ENCODE measurements around the gene SLC16A6. TPM values are rescaled to one million over a fixed set of nuclear protein-coding genes. Genes with fewer than 3 reads are reported as not detected.
"Not testable (repeated sequence)": the region's sequence is repeated elsewhere in the genome, so short reads cannot be mapped to it uniquely, and the experiment has no call there.

The SLC16A6 gene
- total RNA-seq, 1 donor from 2014 or later = under 0.01 TPM

GRCh38 chr17:68260051-68260762 lies 30.7 kb downstream of the SLC16A6 start:
- Histone ChIP-seq H3K27me3 (ENCODE audit: control insufficient read depth, insufficient read depth, low read length) (no peaks in the 10 kb centered on the region), H3K36me3 (ENCODE audit: control insufficient read depth, insufficient read depth, low read length) (no peaks in the 10 kb centered on the region), H3K4me3 (ENCODE audit: low read depth, low read length) (no peak overlapping the region)
- no peak for DNase-seq (ENCODE audit: low read depth)
- TF ChIP-seq CTCF (IDR thresholded peaks at IDR 0.05; ENCODE audit: insufficient read depth, low read length, severe bottlenecking) = no peak
- no peak for FAIRE-seq

GRCh38 chr17:68259648-68259951 lies 31.3 kb downstream of the SLC16A6 start:
- FAIRE-seq; H3K4me3 ChIP-seq (ENCODE audit: low read depth, low read length); H3K36me3 ChIP-seq (ENCODE audit: control insufficient read depth, insufficient read depth, low read length); DNase-seq (ENCODE audit: low read depth); H3K27me3 ChIP-seq (ENCODE audit: control insufficient read depth, insufficient read depth, low read length): not testable (repeated sequence)

- peak overlapping the region; percentile 16 for H3K4me3 ChIP-seq (ENCODE audit: low read depth, low read length)
- not testable (repeated sequence) for DNase-seq (ENCODE audit: low read depth); H3K27me3 ChIP-seq (ENCODE audit: control insufficient read depth, insufficient read depth, low read length); FAIRE-seq; H3K36me3 ChIP-seq (ENCODE audit: control insufficient read depth, insufficient read depth, low read length)
Observed at GRCh38 chr17:68258890-68259647, 31.9 kb downstream of the SLC16A6 start.

- no peak for FAIRE-seq
- TF ChIP-seq CTCF (IDR thresholded peaks at IDR 0.05; ENCODE audit: insufficient read depth, low read length, severe bottlenecking) = no peak
- no peaks in the 10 kb centered on the region for H3K27me3 ChIP-seq (ENCODE audit: control insufficient read depth, insufficient read depth, low read length)
- peak; percentile 45 for DNase-seq (ENCODE audit: low read depth)
- no peak overlapping the region for H3K4me3 ChIP-seq (ENCODE audit: low read depth, low read length)
- H3K36me3 ChIP-seq (ENCODE audit: control insufficient read depth, insufficient read depth, low read length) = peaks cover 2% of the 10 kb centered on the region
Observed at GRCh38 chr17:68257934-68258333, 33.0 kb downstream of the SLC16A6 start.

GRCh38 chr17:68256701-68257100 lies 34.2 kb downstream of the SLC16A6 start:
- H3K4me3 ChIP-seq (ENCODE audit: low read depth, low read length); H3K27me3 ChIP-seq (ENCODE audit: control insufficient read depth, insufficient read depth, low read length); DNase-seq (ENCODE audit: low read depth); FAIRE-seq; H3K36me3 ChIP-seq (ENCODE audit: control insufficient read depth, insufficient read depth, low read length): not testable (repeated sequence)

- Histone ChIP-seq H3K36me3 (ENCODE audit: control insufficient read depth, insufficient read depth, low read length) (peaks cover 3% of the 10 kb centered on the region), H3K4me3 (ENCODE audit: low read depth, low read length) (no peak overlapping the region), H3K27me3 (ENCODE audit: control insufficient read depth, insufficient read depth, low read length) (no peaks in the 10 kb centered on the region)
- no peak for DNase-seq (ENCODE audit: low read depth)
- no peak for FAIRE-seq
- TF ChIP-seq CTCF (IDR thresholded peaks at IDR 0.05; ENCODE audit: insufficient read depth, low read length, severe bottlenecking) = no peak
Observed at GRCh38 chr17:68255731-68256538, 35.0 kb downstream of the SLC16A6 start.

- FAIRE-seq (no peak), DNase-seq (ENCODE audit: low read depth) (no peak)
- H3K4me3 ChIP-seq (ENCODE audit: low read depth, low read length) = no peak overlapping the region
- TF ChIP-seq CTCF (IDR thresholded peaks at IDR 0.05; ENCODE audit: insufficient read depth, low read length, severe bottlenecking) = no peak
- peaks cover 5% of the 10 kb centered on the region for H3K36me3 ChIP-seq (ENCODE audit: control insufficient read depth, insufficient read depth, low read length)
- no peaks in the 10 kb centered on the region for H3K27me3 ChIP-seq (ENCODE audit: control insufficient read depth, insufficient read depth, low read length)
Observed at GRCh38 chr17:68255151-68255550, 35.8 kb downstream of the SLC16A6 start.

GRCh38 chr17:68253426-68253825 lies 37.5 kb downstream of the SLC16A6 start:
- not testable (repeated sequence) for H3K36me3 ChIP-seq (ENCODE audit: control insufficient read depth, insufficient read depth, low read length); FAIRE-seq; H3K27me3 ChIP-seq (ENCODE audit: control insufficient read depth, insufficient read depth, low read length); DNase-seq (ENCODE audit: low read depth); H3K4me3 ChIP-seq (ENCODE audit: low read depth, low read length)
